Activated CD4-positive, alpha-beta T cell treated with anti-CD3 and anti-CD28 coated beads for 48 hours (primary cell): ENCODE measurements around the gene TREML1.
"Not testable (repeated sequence)": the region's sequence is repeated elsewhere in the genome, so short reads cannot be mapped to it uniquely, and the experiment has no call there.

Experiments
- DNase-seq: peaks from one replicate; pipeline ENCODE4 v3.0.0-alpha.2; 2020

The TREML1 gene

GRCh38 chr6:41153992-41154625 is at the start of gene TREML1:
Gene TREML1, minus strand, starts transcription at chr6:41154347. Its CDS starts 59 bp downstream, at chr6:41154288.
- no peak for DNase-seq

GRCh38 chr6:41201764-41202173 is 47.6 kb upstream of the TREML1 start:
- no peak for DNase-seq

- DNase-seq, result peak; percentile 62
Observed at GRCh38 chr6:41200901-41201763, 47.0 kb upstream of the TREML1 start, which contains the start of gene TREML2. Gene TREML2, minus strand, starts transcription at chr6:41201149. Its CDS starts 141 bp downstream, at chr6:41201008.

GRCh38 chr6:41200296-41200900 is 46.3 kb upstream of the TREML1 start:
- peak; percentile 61 for DNase-seq

- peak; percentile 46 for DNase-seq
Observed at GRCh38 chr6:41199552-41200246, 45.6 kb upstream of the TREML1 start.

- no peak for DNase-seq
Observed at GRCh38 chr6:41197234-41197633, 43.1 kb upstream of the TREML1 start.

- DNase-seq, result no peak
Observed at GRCh38 chr6:41194386-41194785, 40.2 kb upstream of the TREML1 start.

- DNase-seq, result no peak
Observed at GRCh38 chr6:41193884-41194283, 39.7 kb upstream of the TREML1 start.

- no peak for DNase-seq
Observed at GRCh38 chr6:41193171-41193734, 39.1 kb upstream of the TREML1 start.

- peak; percentile 65 for DNase-seq
Observed at GRCh38 chr6:41191569-41191968, 37.4 kb upstream of the TREML1 start.

- no peak for DNase-seq
Observed at GRCh38 chr6:41190791-41191190, 36.6 kb upstream of the TREML1 start.

GRCh38 chr6:41189967-41190366 is 35.8 kb upstream of the TREML1 start:
- no peak for DNase-seq

GRCh38 chr6:41189046-41189445 is 34.9 kb upstream of the TREML1 start:
- not testable (repeated sequence) for DNase-seq

GRCh38 chr6:41187924-41188886 is 34.1 kb upstream of the TREML1 start:
- no peak for DNase-seq

- no peak for DNase-seq
Observed at GRCh38 chr6:41186031-41186562, 31.9 kb upstream of the TREML1 start.

GRCh38 chr6:41184761-41185160 is 30.6 kb upstream of the TREML1 start:
- no peak for DNase-seq

- DNase-seq, result peak; percentile 61
Observed at GRCh38 chr6:41182069-41183034, 28.2 kb upstream of the TREML1 start.

- no peak for DNase-seq
Observed at GRCh38 chr6:41181566-41181965, 27.4 kb upstream of the TREML1 start.

GRCh38 chr6:41179163-41179562 is 25.0 kb upstream of the TREML1 start:
- no peak for DNase-seq

GRCh38 chr6:41177695-41178094 is 23.5 kb upstream of the TREML1 start:
- no peak for DNase-seq
